Measurements from ENCODE around the gene PPP6R3.

GRCh38 chr11:68481579-68482240, 21.2 kb downstream of the PPP6R3 start:
- TF ChIP-seq, protein P1, sequence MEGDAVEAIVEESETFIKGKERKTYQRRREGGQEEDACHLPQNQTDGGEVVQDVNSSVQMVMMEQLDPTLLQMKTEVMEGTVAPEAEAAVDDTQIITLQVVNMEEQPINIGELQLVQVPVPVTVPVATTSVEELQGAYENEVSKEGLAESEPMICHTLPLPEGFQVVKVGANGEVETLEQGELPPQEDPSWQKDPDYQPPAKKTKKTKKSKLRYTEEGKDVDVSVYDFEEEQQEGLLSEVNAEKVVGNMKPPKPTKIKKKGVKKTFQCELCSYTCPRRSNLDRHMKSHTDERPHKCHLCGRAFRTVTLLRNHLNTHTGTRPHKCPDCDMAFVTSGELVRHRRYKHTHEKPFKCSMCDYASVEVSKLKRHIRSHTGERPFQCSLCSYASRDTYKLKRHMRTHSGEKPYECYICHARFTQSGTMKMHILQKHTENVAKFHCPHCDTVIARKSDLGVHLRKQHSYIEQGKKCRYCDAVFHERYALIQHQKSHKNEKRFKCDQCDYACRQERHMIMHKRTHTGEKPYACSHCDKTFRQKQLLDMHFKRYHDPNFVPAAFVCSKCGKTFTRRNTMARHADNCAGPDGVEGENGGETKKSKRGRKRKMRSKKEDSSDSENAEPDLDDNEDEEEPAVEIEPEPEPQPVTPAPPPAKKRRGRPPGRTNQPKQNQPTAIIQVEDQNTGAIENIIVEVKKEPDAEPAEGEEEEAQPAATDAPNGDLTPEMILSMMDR (IDR thresholded peaks at IDR 0.05): no peak
- TF ChIP-seq POLR2A (IDR thresholded peaks at IDR 0.05): no peak

All from thyroid gland (tissue), 4 donors.